Endothelial cell of umbilical vein (primary cell): ENCODE data around the gene CSRP2. TPM values are rescaled to one million over a fixed set of nuclear protein-coding genes. Genes with fewer than 3 reads are reported as not detected.

ENCODE experiments used
- BruUV-seq: library from RNA; stranded (reverse); fragments of 400-500 nt; replicated peaks from 2 replicates; lab custom pipeline; 2021; lab: Mats Ljungman, UMichigan
- CTCF ChIA-PET: fragments of 300-600, 350-600 bp; sonication (Branson Sonifier 250); formaldehyde crosslinking; loops from one replicate; lab custom pipeline; 2021; ENCODE audit warnings: antibody characterized with exemption, inconsistent platforms; lab: Charles Lee
- POLR2A ChIA-PET: fragments of 300-600, 350-600 bp; sonication (Branson Sonifier 250); formaldehyde crosslinking; loops from one replicate; lab custom pipeline; 2021; ENCODE audit warnings: antibody characterized with exemption, inconsistent platforms; lab: Charles Lee
- DNase-seq: peaks from one replicate; pipeline ENCODE4 v3.0.0-alpha.2; 2011; ENCODE audit warnings: low read depth, low spot score
- FAIRE-seq: peaks from 2 replicates; lab custom pipeline; 2011; peaks lifted over from hg19 to GRCh38; lab: Jason Lieb, UNC
- H2AFZ ChIP-seq: 2 replicates; pipeline ENCODE4 v1.6.0; 2012; ENCODE audit warnings: low read depth, low read length, control low read depth, inconsistent platforms
- H3K27ac ChIP-seq: 2 replicates; pipeline ENCODE4 v1.5.1; 2011; ENCODE audit warnings: low read depth, mild to moderate bottlenecking, control low read depth, low read length, moderate library complexity; ENCODE audit not compliant: insufficient read depth
- H3K27me3 ChIP-seq, 2 experiments: 2 replicates each; pipeline versions ENCODE4 v1.6.0 to v1.6.1; 2011; ENCODE audit warnings: low read length in 2 of 2, mixed read lengths in 1 of 2; ENCODE audit not compliant: control insufficient read depth in 2 of 2, insufficient read depth in 2 of 2
- H3K36me3 ChIP-seq, 2 experiments: 2 replicates in 1 of 2; 3 replicates in 1 of 2; pipeline ENCODE4 v1.5.1; 2011; ENCODE audit warnings: low read length in 2 of 2, mild to moderate bottlenecking in 1 of 2, moderate library complexity in 1 of 2; ENCODE audit not compliant: control insufficient read depth in 2 of 2, insufficient read depth in 2 of 2; ENCODE audit errors: extremely low read depth in 1 of 2
- H3K4me1 ChIP-seq: 3 replicates; pipeline ENCODE4 v1.5.1; 2011; ENCODE audit warnings: mild to moderate bottlenecking, low read length; ENCODE audit not compliant: control insufficient read depth, insufficient read depth; ENCODE audit errors: extremely low read depth
- H3K4me2 ChIP-seq: 2 replicates; pipeline ENCODE4 v1.6.1; 2011; ENCODE audit warnings: low read length, control low read depth, mixed read lengths; ENCODE audit not compliant: insufficient read depth
- H3K4me3 ChIP-seq, 3 experiments: fragments of 200-600 bp in 1 of 3; sonication (generic), shearing (Covaris generic) in 1 of 3; replicated peaks in 1 of 3; 2 replicates each; pipeline ENCODE4 v1.5.1; 2011 to 2016; ENCODE audit warnings: control low read depth in 3 of 3, low read length in 3 of 3, mild to moderate bottlenecking in 2 of 3, inconsistent platforms in 1 of 3, low read depth in 1 of 3, moderate library complexity in 1 of 3; ENCODE audit not compliant: insufficient read depth in 1 of 3
- H3K79me2 ChIP-seq: 2 replicates; pipeline ENCODE4 v1.6.0; 2012; ENCODE audit warnings: low read length, inconsistent platforms; ENCODE audit not compliant: control insufficient read depth, insufficient read depth
- H3K9ac ChIP-seq: replicated peaks from 2 replicates; pipeline ENCODE3; 2011; ENCODE audit warnings: low read length, control low read depth; ENCODE audit not compliant: insufficient read depth; ENCODE audit errors: extremely low read depth
- H3K9me1 ChIP-seq: replicated peaks from 3 replicates; pipeline ENCODE4 v1.6.0; 2011; ENCODE audit warnings: mild to moderate bottlenecking, low read length; ENCODE audit not compliant: control insufficient read depth, insufficient read depth; ENCODE audit errors: extremely low read depth
- H3K9me3 ChIP-seq: replicated peaks from 2 replicates; pipeline ENCODE4 v1.5.1; 2012; ENCODE audit warnings: low read length, inconsistent platforms; ENCODE audit not compliant: control insufficient read depth, insufficient read depth
- H4K20me1 ChIP-seq: replicated peaks from 2 replicates; pipeline ENCODE3; 2011; ENCODE audit warnings: mild to moderate bottlenecking, low read length; ENCODE audit not compliant: control insufficient read depth, insufficient read depth; ENCODE audit errors: extremely low read depth
- CTCF ChIP-seq, 2 donors: IDR thresholded peaks; 1 replicate in 1 of 2; 2 replicates in 1 of 2; pipeline ENCODE4 v1.5.1; 2011; ENCODE audit warnings: low read length in 2 of 2, mild to moderate bottlenecking in 2 of 2, moderate library complexity in 2 of 2, control low read depth in 1 of 2, inconsistent platforms in 1 of 2, low read depth in 1 of 2; ENCODE audit not compliant: insufficient read depth in 1 of 2; ENCODE audit errors: extremely low read depth in 1 of 2
- EZH2 ChIP-seq: IDR thresholded peaks from 2 replicates; pipeline ENCODE4 v1.6.1; 2012; ENCODE audit warnings: borderline replicate concordance, low read depth, mild to moderate bottlenecking, moderate library complexity, low read length, inconsistent platforms; ENCODE audit not compliant: severe bottlenecking
- FOS ChIP-seq: IDR thresholded peaks from 2 replicates; pipeline ENCODE4 v1.6.1; 2011; ENCODE audit warnings: mild to moderate bottlenecking, low read length, moderate library complexity, borderline replicate concordance; ENCODE audit not compliant: insufficient read depth
- GATA2 ChIP-seq: IDR thresholded peaks from 2 replicates; pipeline ENCODE4 v1.7.0; 2011; ENCODE audit warnings: low read depth, mild to moderate bottlenecking, moderate library complexity, mixed read lengths, low read length; ENCODE audit not compliant: insufficient read length, insufficient read depth
- JUN ChIP-seq: IDR thresholded peaks from 2 replicates; pipeline ENCODE4 v1.6.1; 2011; ENCODE audit warnings: borderline replicate concordance, low read depth; ENCODE audit not compliant: insufficient read length, insufficient read depth
- MAX ChIP-seq: IDR thresholded peaks from 2 replicates; pipeline ENCODE4 v1.6.1; 2011; ENCODE audit not compliant: insufficient read depth, insufficient read length
- MYC ChIP-seq: IDR thresholded peaks from one replicate; pipeline ENCODE4 v1.6.1; 2011; ENCODE audit warnings: mild to moderate bottlenecking, low read depth, low read length
- POLR2A ChIP-seq: IDR thresholded peaks from 2 replicates; pipeline ENCODE4 v1.6.1; 2012; ENCODE audit warnings: low read depth, mild to moderate bottlenecking, control low read depth, low read length
- POLR2AphosphoS5 ChIP-seq: IDR thresholded peaks from 2 replicates; pipeline ENCODE4 v1.6.1; 2012; ENCODE audit warnings: low read depth, mild to moderate bottlenecking, control low read depth, low read length, moderate library complexity; ENCODE audit not compliant: insufficient read depth
- dilution Hi-C: fragments of 300-500 bp; cut with MboI; formaldehyde crosslinking; loops from one replicate; pipeline ENCODE4 v1.15.0; 2019; ENCODE audit warnings: low sequenced_read_pairs; ENCODE audit not compliant: extremely low pct_ligation_motif_present
- intact Hi-C: fragments of 100-400 bp; cut with micrococcal nuclease; formaldehyde crosslinking; loops from one replicate; pipeline ENCODE4 v1.10.0; 2022
- polyA plus RNA-seq, 4 experiments: library from polyadenylated mRNA; depleted of rRNA in 3 of 4; stranded (reverse) in 3 of 4; unstranded in 1 of 4; fragments of >200 nt; gene quantifications; 2 replicates each; pipeline versions ENCODE4 v1.2.1 to v1.2.3, GENCODE V29; 2011 to 2012; ENCODE audit warnings: missing spikeins in 1 of 4
- total RNA-seq: library from RNA; stranded (reverse); gene quantifications from 2 replicates; pipeline ENCODE4 v1.2.3, GENCODE V29; 2021

Gene CSRP2
- total and polyA plus RNA-seq, 2 donors (not counting 3 experiments of a cell fraction or from before 2014, with no cell fraction given): 8.8 to 13.4 TPM

GRCh38 chr12:76847260-76847659, 31.6 kb downstream of the CSRP2 start:
- Histone ChIP-seq H3K9me3 (no peaks in the 10 kb centered on the region), H2AFZ (no peak overlapping the region), H3K36me3 (peaks cover 0 to 12% of the 10 kb centered on the region in 2 experiments), H3K4me2 (no peak overlapping the region), H3K27ac (no peak overlapping the region), H3K27me3 (no peaks in the 10 kb centered on the region), H4K20me1 (no peaks in the 10 kb centered on the region), H3K9ac (no peak overlapping the region), H3K79me2 (no peaks in the 10 kb centered on the region), H3K4me3 (no peak overlapping the region), H3K4me1 (no peaks in the 10 kb centered on the region), H3K9me1 (no peaks in the 10 kb centered on the region)
- intact Hi-C loops (no loop called here), dilution Hi-C loops (no loop called here)
- FAIRE-seq (no peak), DNase-seq (no peak)
- ChIA-PET CTCF (interaction anchor here (0.8 kb wide), 1 partner anchor 8 kb away, joined by 3 read pairs; no protein-coding TSS in a partner anchor), POLR2A (no interaction called here)
- TF ChIP-seq CTCF (IDR thresholded peaks at IDR 0.05; ENCODE audit: extremely low read depth in 1 of 2, insufficient read depth in 1 of 2, low read depth in 1 of 2, low read length in 2 of 2): no peak
- TF ChIP-seq GATA2: no peak
- no TSS peak for BruUV-seq

GRCh38 chr12:76836633-76837032, 42.2 kb downstream of the CSRP2 start:
- TF ChIP-seq CTCF (IDR thresholded peaks at IDR 0.05; ENCODE audit: extremely low read depth in 1 of 2, insufficient read depth in 1 of 2, low read depth in 1 of 2, low read length in 2 of 2) (no peak), POLR2A (no peak), FOS (no peak), MYC (no peak), POLR2AphosphoS5 (no peak), MAX (no peak), EZH2 (no peak), GATA2 (no peak), JUN (no peak)
- H4K20me1 ChIP-seq: no peaks in the 10 kb centered on the region
- no peak overlapping the region for H3K27ac ChIP-seq
- H3K36me3 ChIP-seq: no peaks in the 10 kb centered on the region
- no peaks in the 10 kb centered on the region for H3K79me2 ChIP-seq
- CTCF ChIA-PET: interaction anchor here (0.9 to 2.0 kb wide), 2 partner anchors 16 to 174 kb away, joined by 3 to 7 read pairs; no protein-coding TSS in a partner anchor
- H3K4me1 ChIP-seq: no peaks in the 10 kb centered on the region
- H3K4me3 ChIP-seq: no peak overlapping the region
- dilution Hi-C loops: no loop called here
- H3K9me3 ChIP-seq: no peaks in the 10 kb centered on the region
- H3K9ac ChIP-seq: no peak overlapping the region
- intact Hi-C loops: no loop called here
- H3K4me2 ChIP-seq: no peak overlapping the region
- H2AFZ ChIP-seq: no peak overlapping the region
- POLR2A ChIA-PET: no interaction called here
- no TSS peak for BruUV-seq
- FAIRE-seq: no peak
- H3K9me1 ChIP-seq: no peaks in the 10 kb centered on the region
- no peaks in the 10 kb centered on the region for H3K27me3 ChIP-seq
- no peak for DNase-seq
